ENCODE measurements around the gene LGALS7B.
"Not testable (repeated sequence)": the region's sequence is repeated elsewhere in the genome, so short reads cannot be mapped to it uniquely, and the experiment has no call there.

LGALS7B gene

GRCh38 chr19:38816131-38816750 is 27.2 kb downstream of the LGALS7B start:
- TF ChIP-seq, protein P1, sequence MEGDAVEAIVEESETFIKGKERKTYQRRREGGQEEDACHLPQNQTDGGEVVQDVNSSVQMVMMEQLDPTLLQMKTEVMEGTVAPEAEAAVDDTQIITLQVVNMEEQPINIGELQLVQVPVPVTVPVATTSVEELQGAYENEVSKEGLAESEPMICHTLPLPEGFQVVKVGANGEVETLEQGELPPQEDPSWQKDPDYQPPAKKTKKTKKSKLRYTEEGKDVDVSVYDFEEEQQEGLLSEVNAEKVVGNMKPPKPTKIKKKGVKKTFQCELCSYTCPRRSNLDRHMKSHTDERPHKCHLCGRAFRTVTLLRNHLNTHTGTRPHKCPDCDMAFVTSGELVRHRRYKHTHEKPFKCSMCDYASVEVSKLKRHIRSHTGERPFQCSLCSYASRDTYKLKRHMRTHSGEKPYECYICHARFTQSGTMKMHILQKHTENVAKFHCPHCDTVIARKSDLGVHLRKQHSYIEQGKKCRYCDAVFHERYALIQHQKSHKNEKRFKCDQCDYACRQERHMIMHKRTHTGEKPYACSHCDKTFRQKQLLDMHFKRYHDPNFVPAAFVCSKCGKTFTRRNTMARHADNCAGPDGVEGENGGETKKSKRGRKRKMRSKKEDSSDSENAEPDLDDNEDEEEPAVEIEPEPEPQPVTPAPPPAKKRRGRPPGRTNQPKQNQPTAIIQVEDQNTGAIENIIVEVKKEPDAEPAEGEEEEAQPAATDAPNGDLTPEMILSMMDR (IDR thresholded peaks at IDR 0.05; ENCODE audit: control extremely low read depth, extremely low read depth, low read depth, missing control alignments) = no peak
- CTCF ChIA-PET = interaction anchor here (1.0 kb wide), 1 partner anchor 47 kb away, joined by 4 read pairs; no protein-coding TSS in a partner anchor
- POLR2A ChIA-PET = no interaction called here
- no peak for DNase-seq (ENCODE audit: extremely low spot score)

- CTCF ChIA-PET = no interaction called here
- POLR2A ChIA-PET = no interaction called here
- no peak for DNase-seq (ENCODE audit: extremely low spot score)
- TF ChIP-seq, protein P1 (IDR thresholded peaks at IDR 0.05; ENCODE audit: control extremely low read depth, extremely low read depth, low read depth, missing control alignments) = no peak
Observed at GRCh38 chr19:38817081-38817480, 28.1 kb downstream of the LGALS7B start.

- TF ChIP-seq, protein P1 (IDR thresholded peaks at IDR 0.05; ENCODE audit: control extremely low read depth, extremely low read depth, low read depth, missing control alignments) = no peak
- ChIA-PET CTCF (interaction anchor here (0.9 kb wide), 1 partner anchor 11 kb away, joined by 3 read pairs; no protein-coding TSS in a partner anchor), POLR2A (interaction anchor here (1.0 to 1.2 kb wide), 2 partner anchors 12 to 445 kb away, joined by 4 to 7 read pairs; partner anchors contain the start of gene ECH1)
- DNase-seq (ENCODE audit: extremely low spot score) = no peak
Observed at GRCh38 chr19:38819231-38819920, 30.4 kb downstream of the LGALS7B start.

DNA sequence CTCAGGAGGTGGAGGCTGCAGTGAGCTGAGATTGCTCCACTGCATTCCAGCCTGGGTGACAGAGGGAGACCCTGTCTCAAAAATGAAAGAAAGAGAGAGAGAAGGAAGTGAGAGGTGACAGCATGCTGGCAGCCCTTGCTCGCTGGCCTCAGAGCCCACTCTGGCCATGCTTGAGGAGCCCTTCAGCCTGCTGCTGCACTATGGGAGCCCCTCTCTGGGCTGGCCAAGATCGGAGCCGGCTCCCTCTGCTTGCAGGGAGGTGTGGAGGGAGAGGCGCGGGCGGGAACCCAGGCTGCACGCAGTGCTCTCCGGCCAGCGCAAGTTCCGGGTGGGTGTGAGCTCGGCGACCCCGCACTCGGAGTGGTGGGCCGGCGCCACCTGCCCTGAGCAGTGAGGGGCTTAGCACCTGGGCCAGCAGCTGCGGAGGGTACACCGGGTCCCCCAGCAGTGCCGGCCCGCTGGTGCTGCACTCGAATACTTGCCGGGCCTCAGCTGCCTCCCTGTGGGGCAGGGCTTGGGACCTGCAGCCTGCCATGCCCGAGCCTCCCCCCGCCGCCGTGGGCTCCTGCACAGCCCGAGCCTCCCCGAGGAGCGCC is 32.3 kb downstream of the LGALS7B start:
- not testable (repeated sequence) for DNase-seq (ENCODE audit: extremely low spot score)
- CTCF ChIA-PET = interaction anchor here (1.1 to 3.4 kb wide), 5 partner anchors 8 to 66 kb away, joined by 3 to 9 read pairs (median 4); partner anchors contain the start of genes ECH1 and LGALS4
- POLR2A ChIA-PET = interaction anchor here (0.6 to 1.0 kb wide), 3 partner anchors 10 to 418 kb away, joined by 3 read pairs; no protein-coding TSS in a partner anchor

DNA sequence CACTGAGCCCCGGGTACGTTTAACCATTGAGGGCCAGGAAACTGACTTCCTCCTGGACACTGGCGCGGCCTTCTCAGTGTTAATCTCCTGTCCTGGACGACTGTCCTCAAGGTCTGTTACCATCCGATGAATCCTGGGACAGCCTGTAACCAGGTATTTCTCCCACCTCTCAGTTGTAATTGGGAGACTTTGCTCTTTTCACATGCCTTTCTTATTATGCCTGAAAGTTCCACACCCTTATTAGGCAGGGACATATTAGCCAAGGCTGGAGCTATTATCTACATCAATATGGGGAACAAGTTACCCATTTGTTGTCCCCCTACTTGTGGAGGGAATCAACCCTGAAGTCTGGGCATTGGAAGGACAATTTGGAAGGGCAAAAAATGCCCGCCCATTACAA is 36.9 kb downstream of the LGALS7B start:
- CTCF ChIA-PET = not testable (repeated sequence)

DNA sequence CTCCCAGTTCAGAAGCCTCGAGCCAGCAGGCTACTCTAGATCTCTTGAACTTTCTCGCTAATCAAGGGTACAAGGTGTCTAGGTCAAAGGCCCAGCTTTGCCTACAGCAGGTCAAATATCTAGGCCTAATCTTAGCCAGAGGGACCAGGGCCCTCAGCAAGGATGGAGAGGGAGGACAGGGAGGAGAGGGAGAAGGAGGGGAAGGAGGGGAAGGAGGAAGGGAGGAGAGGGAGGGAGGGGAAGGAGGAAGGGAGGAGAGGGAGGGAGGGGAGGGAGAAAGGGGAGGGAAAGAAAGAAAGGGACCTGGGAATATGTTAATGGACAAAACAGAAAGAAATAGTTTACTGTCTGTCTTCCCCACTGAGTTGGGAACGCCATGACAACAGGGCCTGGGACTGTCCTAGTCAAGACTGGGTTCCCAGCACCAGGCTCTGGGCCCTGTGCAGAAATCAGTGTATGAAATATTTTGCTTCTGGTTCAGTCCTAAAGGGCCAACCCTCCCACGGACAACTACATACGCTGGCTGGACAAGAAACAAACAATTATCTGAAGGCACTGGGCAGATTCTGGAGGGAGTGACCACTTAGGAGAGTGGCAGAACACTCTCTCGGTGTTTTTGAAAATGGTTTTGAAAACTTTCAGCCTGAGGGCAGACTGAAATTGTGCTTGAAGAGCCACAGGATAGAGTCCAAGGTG is 38.0 kb downstream of the LGALS7B start:
- TF ChIP-seq, protein P1 (IDR thresholded peaks at IDR 0.05; ENCODE audit: control extremely low read depth, extremely low read depth, low read depth, missing control alignments) = no peak
- DNase-seq (ENCODE audit: extremely low spot score) = no peak
- CTCF ChIA-PET = interaction anchor here (1.3 to 2.1 kb wide), 3 partner anchors 11 to 104 kb away, joined by 3 to 5 read pairs (median 3); partner anchors contain the start of genes MRPS12 and SARS2
- POLR2A ChIA-PET = no interaction called here

More for the DNA sequence above, 36.9 kb downstream of the LGALS7B start:
- DNase-seq (ENCODE audit: extremely low spot score); POLR2A ChIA-PET: not testable (repeated sequence)

DNA sequence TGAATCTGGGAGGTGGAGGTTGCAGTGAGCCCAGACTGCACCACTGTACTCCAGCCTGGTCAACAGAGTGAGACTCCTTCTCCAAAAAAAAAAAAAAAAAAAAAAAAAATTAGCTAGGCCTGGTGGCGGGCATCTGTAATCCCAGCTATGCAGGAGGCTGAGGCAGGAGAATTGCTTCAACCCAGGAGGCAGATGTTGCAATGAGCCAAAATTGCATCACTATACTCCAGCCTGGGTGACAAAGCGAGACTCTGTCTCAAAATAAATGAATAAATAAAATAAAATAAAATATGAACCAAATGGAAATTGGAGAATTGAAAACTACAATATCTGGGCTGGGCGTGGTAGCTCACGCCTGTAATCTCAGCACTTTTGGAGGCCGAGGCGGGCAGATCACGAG is 40.2 kb downstream of the LGALS7B start:
- DNase-seq (ENCODE audit: extremely low spot score); CTCF ChIA-PET: not testable (repeated sequence)
- POLR2A ChIA-PET = interaction anchor here (0.8 kb wide), 1 partner anchor 20 kb away, joined by 5 read pairs; no protein-coding TSS in a partner anchor
